Measurements from ENCODE around the gene ENGASE. TPM values are rescaled to one million over a fixed set of nuclear protein-coding genes. Genes with fewer than 3 reads are reported as not detected.
A peak's percentile ranks its signal among the peaks of the same experiment; 100 is the strongest.

ENGASE gene
- total and polyA plus RNA-seq, 2 experiments from 2014 or later, result 9.0 to 27.1 TPM

GRCh38 chr17:79081571-79082276 is 7.1 kb downstream of the ENGASE start (continued):
- TF ChIP-seq ETS1 (IDR thresholded peaks at IDR 0.05), result no peak
- TF ChIP-seq ZNF462 (CRISPR knock-in tag; IDR thresholded peaks at IDR 0.05), result no peak
- TF ChIP-seq ZNF114 (CRISPR knock-in tag; IDR thresholded peaks at IDR 0.05), result no peak
- TF ChIP-seq EZH2phosphoT487 (IDR thresholded peaks at IDR 0.05; ENCODE audit: unreplicated experiment), result no peak

GRCh38 chr17:79082311-79083190 is 7.9 kb downstream of the ENGASE start:
- no peaks in the 10 kb centered on the region for H4K20me1 ChIP-seq (replicated peaks; ENCODE audit: insufficient read depth)
- Mint-ChIP-seq H3K27me3 (ENCODE audit: insufficient read depth, low read depth, poor library complexity) (peaks cover 7% of the 10 kb centered on the region), H3K36me3 (ENCODE audit: low read depth) (peaks cover 42% of the 10 kb centered on the region), H3K4me3 (no peak overlapping the region), H3K9me3 (peaks cover 4% of the 10 kb centered on the region; the same call in 1 of the 3 replicates), H3K27ac (no peak overlapping the region), H3K4me1 (no peaks in the 10 kb centered on the region)
- TF ChIP-seq CTCF (conservative IDR thresholded peaks at IDR 0.05; ENCODE audit: low read depth in 2 of 2) (peak; percentile 89 to 90), REST (IDR thresholded peaks at IDR 0.05; ENCODE audit: unreplicated experiment) (no peak), CREB1 (CRISPR knock-in tag; IDR thresholded peaks at IDR 0.05; ENCODE audit: low read depth) (peak; percentile 24; the same call in 1 of the 2 replicates)
- H3K4me2 ChIP-seq, result no peak overlapping the region
- no peaks in the 10 kb centered on the region for H3K79me2 ChIP-seq (replicated peaks; ENCODE audit: insufficient read depth)
- H3K9me2 ChIP-seq (ENCODE audit: insufficient read depth), result no peaks in the 10 kb centered on the region
- no peaks in the 10 kb centered on the region for H3K27me3 ChIP-seq (ENCODE audit: insufficient read depth)
- no peak overlapping the region for H3K27ac ChIP-seq (ENCODE audit: low read depth)
- H3K4me3 ChIP-seq, result no peak overlapping the region
- DNase-seq (ENCODE audit: low spot score) (peak; percentile 78), ATAC-seq (peak; percentile 88)
- H3K4me1 ChIP-seq (ENCODE audit: insufficient read depth), result no peaks in the 10 kb centered on the region
- H3F3A ChIP-seq (replicated peaks; ENCODE audit: low read depth), result no peaks in the 10 kb centered on the region
- peaks cover 3% of the 10 kb centered on the region; the same call in 1 of the 2 replicates for H3K36me3 ChIP-seq (ENCODE audit: insufficient read depth)
- no peak overlapping the region for H2AFZ ChIP-seq

All from GM23338 (cell line).